Endothelial cell of umbilical vein (primary cell): ENCODE data around the gene AKTIP.

Experiments
- POLR2A ChIP-seq: IDR thresholded peaks from 2 replicates; pipeline ENCODE4 v1.6.1; 2012; ENCODE audit warnings: low read depth, mild to moderate bottlenecking, control low read depth, low read length
- POLR2AphosphoS5 ChIP-seq: IDR thresholded peaks from 2 replicates; pipeline ENCODE4 v1.6.1; 2012; ENCODE audit warnings: low read depth, mild to moderate bottlenecking, control low read depth, low read length, moderate library complexity; ENCODE audit not compliant: insufficient read depth
- TF ChIP-seq, protein P1 (sequence below), 2 donors: IDR thresholded peaks; 1 replicate in 1 of 2; 2 replicates in 1 of 2; pipeline ENCODE4 v1.5.1; 2011; ENCODE audit warnings: low read length in 2 of 2, mild to moderate bottlenecking in 2 of 2, moderate library complexity in 2 of 2, control low read depth in 1 of 2, inconsistent platforms in 1 of 2, low read depth in 1 of 2; ENCODE audit not compliant: insufficient read depth in 1 of 2; ENCODE audit errors: extremely low read depth in 1 of 2

DNA sequence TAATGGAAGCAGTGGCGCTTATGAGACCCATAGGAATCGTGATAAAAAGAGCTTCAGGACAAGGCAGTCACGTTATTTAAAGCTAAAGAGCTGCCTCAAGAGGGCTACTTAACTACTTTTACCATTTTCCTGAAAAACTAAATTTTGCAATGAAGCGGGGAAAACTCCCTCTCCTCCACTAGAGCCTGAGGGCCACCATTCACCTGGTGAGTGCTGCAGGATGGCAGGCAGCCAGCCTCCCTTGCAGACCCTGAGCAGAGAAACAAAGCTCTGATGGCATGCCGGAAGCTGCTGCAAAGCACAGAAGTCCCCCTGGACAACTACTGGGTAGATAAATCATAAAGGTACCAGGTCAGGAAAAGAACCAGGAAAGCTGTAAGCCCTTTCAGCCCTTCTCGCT, 8.4 kb downstream of the AKTIP start:
- TF ChIP-seq, protein P1, sequence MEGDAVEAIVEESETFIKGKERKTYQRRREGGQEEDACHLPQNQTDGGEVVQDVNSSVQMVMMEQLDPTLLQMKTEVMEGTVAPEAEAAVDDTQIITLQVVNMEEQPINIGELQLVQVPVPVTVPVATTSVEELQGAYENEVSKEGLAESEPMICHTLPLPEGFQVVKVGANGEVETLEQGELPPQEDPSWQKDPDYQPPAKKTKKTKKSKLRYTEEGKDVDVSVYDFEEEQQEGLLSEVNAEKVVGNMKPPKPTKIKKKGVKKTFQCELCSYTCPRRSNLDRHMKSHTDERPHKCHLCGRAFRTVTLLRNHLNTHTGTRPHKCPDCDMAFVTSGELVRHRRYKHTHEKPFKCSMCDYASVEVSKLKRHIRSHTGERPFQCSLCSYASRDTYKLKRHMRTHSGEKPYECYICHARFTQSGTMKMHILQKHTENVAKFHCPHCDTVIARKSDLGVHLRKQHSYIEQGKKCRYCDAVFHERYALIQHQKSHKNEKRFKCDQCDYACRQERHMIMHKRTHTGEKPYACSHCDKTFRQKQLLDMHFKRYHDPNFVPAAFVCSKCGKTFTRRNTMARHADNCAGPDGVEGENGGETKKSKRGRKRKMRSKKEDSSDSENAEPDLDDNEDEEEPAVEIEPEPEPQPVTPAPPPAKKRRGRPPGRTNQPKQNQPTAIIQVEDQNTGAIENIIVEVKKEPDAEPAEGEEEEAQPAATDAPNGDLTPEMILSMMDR (IDR thresholded peaks at IDR 0.05; ENCODE audit: extremely low read depth in 1 of 2, insufficient read depth in 1 of 2, low read depth in 1 of 2, low read length in 2 of 2) = no peak
- TF ChIP-seq POLR2A = no peak
- TF ChIP-seq POLR2AphosphoS5 = no peak
